Measurements from ENCODE around the gene DPP6.

DNA sequence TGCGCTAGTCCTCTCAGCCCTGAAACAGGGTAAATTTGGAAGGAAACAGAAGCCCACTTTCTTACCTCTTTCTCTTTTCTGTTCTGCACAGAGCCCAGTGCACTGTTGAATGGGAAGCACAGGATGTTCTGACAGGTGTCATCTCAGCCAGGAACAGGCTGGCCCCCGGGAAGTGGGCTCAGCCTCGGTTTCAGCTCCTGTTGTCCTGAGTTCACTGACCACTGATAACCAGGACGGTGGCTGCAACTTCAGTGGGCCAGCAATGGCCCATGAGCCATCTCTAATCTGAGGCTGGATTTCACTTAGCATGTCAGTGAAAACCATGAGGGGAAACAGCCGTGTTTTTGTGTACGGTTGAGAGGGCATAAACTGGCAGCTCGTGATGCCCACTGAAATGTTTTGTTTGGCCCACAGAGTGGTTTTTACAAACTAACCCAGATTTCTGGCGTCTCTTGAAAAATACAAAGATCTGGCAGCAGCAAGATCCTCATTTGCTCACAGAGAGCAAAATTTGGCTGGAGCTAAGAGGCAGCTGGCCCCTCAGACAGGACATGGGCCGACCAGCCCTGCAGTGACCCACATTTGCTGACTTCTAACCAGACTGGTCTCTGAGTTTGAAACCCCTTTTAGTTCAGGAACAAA is 494.9 kb downstream of the DPP6 start:
- TF ChIP-seq, protein P1, sequence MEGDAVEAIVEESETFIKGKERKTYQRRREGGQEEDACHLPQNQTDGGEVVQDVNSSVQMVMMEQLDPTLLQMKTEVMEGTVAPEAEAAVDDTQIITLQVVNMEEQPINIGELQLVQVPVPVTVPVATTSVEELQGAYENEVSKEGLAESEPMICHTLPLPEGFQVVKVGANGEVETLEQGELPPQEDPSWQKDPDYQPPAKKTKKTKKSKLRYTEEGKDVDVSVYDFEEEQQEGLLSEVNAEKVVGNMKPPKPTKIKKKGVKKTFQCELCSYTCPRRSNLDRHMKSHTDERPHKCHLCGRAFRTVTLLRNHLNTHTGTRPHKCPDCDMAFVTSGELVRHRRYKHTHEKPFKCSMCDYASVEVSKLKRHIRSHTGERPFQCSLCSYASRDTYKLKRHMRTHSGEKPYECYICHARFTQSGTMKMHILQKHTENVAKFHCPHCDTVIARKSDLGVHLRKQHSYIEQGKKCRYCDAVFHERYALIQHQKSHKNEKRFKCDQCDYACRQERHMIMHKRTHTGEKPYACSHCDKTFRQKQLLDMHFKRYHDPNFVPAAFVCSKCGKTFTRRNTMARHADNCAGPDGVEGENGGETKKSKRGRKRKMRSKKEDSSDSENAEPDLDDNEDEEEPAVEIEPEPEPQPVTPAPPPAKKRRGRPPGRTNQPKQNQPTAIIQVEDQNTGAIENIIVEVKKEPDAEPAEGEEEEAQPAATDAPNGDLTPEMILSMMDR (IDR thresholded peaks at IDR 0.05 in 8 of 11, conservative IDR thresholded peaks at IDR 0.05 in 3 of 11): no peak
- TF ChIP-seq POLR2A (IDR thresholded peaks at IDR 0.05): no peak
- TF ChIP-seq POLR2AphosphoS5 (IDR thresholded peaks at IDR 0.05): no peak
